LNCAP (cell line): Measurements from ENCODE around the gene KLK15.
A peak's percentile ranks its signal among the peaks of the same experiment; 100 is the strongest.

Experiments
- CTCF ChIP-seq: fragments of 450-650 bp; IDR thresholded peaks from 2 replicates; pipeline ENCODE4 v1.5.1; 2017; ENCODE audit warnings: mild to moderate bottlenecking

The KLK15 gene

DNA sequence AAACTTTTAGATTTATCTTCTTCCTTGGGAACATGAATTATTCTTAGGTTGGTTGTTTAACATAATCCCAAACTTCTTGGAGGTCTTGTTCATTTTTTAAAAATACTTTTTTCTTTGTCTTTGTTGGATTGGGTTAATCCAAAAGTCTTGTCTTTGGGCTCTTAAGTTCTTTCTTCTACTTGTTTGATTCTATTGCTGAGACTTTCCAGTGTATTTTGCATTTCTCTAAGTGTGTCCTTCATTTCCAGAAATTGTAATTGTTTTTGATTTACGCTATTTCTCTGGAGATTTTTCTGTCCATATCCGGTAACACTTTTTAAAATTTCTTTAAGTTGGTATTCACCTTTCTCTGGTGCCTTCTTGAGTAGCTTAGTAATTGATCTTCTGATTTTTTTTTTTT lies 9.8 kb upstream of the KLK15 start:
- TF ChIP-seq CTCF, result no peak

- TF ChIP-seq CTCF, result no peak
Observed at GRCh38 chr19:50842130-50842529, 8.8 kb upstream of the KLK15 start.

GRCh38 chr19:50839712-50840655 lies 6.6 kb upstream of the KLK15 start:
- no peak for TF ChIP-seq CTCF

DNA sequence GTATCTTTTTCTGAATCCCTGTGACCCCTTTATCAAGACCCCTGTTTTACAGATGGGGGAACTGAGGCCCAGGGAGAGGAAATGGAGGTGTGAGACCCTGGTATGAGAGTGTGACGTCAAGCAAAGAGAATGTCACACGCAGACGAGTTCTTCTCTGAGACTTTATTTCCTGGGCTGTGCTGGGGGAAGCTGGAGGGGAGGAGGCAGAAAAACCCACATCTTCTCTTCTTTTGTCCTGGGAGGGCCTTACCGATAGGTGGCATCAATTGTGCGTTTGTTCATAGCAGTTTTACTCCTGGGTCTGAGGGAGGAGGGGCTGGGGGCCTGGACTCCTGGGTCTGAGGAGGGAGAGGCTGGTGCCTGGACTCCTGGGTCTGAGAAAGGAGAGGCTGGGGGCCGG lies 4.9 kb upstream of the KLK15 start:
- TF ChIP-seq CTCF, result peak; percentile 34; the same call in 1 of the 2 replicates

GRCh38 chr19:50837300-50837699 lies 3.9 kb upstream of the KLK15 start:
- TF ChIP-seq CTCF, result no peak

DNA sequence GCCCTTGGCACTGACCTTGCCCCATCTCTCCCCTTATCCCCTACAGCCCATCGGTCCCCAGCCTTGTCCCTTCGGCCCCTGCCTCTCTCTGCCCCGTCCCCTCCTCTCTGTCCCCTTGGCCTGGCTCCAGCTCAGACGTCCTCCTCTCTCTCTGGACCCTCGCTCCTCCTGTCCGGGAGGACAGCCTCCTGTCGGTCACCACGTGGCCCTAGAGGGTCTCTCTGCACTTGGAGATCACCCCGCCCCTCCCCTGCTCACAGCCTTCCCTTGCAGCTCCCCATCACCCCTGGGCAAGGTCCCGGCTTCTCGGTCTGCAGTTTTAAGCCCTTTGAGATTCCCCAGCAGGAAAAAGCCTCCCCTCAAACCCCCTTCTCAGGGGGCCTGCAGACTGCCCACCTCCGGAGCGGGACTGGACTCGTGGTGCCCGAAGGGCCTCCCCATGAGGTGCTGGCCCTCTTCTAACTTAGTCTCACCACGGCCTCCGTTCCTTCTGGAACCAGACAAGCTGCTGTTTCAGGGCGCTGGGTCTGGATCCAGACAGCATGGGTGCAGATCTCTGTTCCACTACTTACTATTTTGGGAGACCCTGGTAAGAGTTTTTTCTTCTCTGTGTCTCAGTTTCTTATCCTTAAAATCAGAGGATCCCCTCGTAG lies 3.3 kb upstream of the KLK15 start:
- no peak for TF ChIP-seq CTCF

DNA sequence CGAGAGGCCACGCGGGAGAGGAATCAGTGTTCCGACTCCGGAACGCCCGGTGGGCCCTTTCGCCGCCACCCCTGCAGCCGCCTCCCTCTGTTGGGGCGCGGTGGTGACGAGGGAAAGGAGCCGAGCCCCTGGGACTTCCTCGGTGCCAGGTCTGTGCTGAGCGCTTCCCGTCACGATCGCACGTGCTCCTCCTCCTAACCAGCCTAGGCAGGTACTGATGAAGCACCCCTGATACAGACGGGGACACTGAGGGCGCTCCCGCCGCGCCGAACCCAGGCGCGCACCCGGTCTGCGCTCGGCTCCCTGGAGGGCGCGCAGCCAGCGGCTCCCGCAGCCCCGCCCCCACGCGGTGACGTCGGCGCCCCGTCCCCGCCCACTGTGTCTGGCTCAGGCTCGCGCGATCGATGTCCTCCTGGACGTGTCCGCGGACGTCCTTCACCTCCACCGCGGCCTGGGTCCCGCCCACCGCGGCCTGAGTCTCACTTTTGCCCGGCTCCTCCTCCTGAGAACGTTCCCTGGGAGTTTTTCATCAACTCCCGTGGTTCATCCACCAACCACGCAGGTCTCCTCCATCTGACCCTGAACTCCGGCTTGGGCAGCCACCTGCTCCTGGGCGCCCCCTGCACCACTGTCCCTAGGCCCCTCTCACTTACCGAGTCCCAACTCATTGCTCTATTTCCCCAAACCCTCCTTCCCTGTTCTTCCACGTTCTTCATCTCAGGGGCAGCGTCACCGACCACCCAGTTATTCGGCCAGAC lies 2.6 kb upstream of the KLK15 start:
- TF ChIP-seq CTCF, result no peak
